Upper lobe of left lung (tissue), 6 donors: ENCODE data around the gene LIPG. TPM values are rescaled to one million over a fixed set of nuclear protein-coding genes. Genes with fewer than 3 reads are reported as not detected.
"Not testable (repeated sequence)": the region's sequence is repeated elsewhere in the genome, so short reads cannot be mapped to it uniquely, and the experiment has no call there.

Source experiments
- ATAC-seq, 2 donors: fragments of 200-7000 bp; cut with Tn5 transposase; one replicate each; pipeline ENCODE4 v1.9.1; 2022; ENCODE audit warnings: mild to moderate bottlenecking in 2 of 2, moderate library complexity in 2 of 2; ENCODE audit not compliant: low FRiP score in 2 of 2
- DNase-seq, 2 donors: peaks; one replicate each; pipeline ENCODE4 v3.0.0-alpha.2; 2019 to 2020
- H3K27ac ChIP-seq, 4 donors: fragments of 200-600 bp; sonication (generic); one replicate each; pipeline ENCODE4 v1.5.1; 2016 to 2019
- H3K27me3 ChIP-seq, 4 donors: fragments of 200-600 bp; sonication (generic); one replicate each; pipeline ENCODE4 v1.5.1; 2017 to 2019
- H3K36me3 ChIP-seq, 4 donors: fragments of 200-600 bp; sonication (generic); one replicate each; pipeline ENCODE4 v1.5.1; 2016 to 2019
- H3K4me1 ChIP-seq, 4 donors: fragments of 200-600 bp; sonication (generic); one replicate each; pipeline ENCODE4 v1.5.1; 2018 to 2019
- H3K4me3 ChIP-seq, 4 donors: fragments of 200-600 bp; sonication (generic); one replicate each; pipeline ENCODE4 v1.5.1; 2017 to 2019; ENCODE audit warnings: mild to moderate bottlenecking in 2 of 4, moderate library complexity in 1 of 4
- H3K9me3 ChIP-seq, 4 donors: fragments of 200-600 bp; sonication (generic); one replicate each; pipeline ENCODE4 v1.5.1; 2018 to 2019
- EP300 ChIP-seq, 4 donors: sonication (generic); formaldehyde crosslinking; IDR thresholded peaks; one replicate each; pipeline ENCODE4 v1.5.1; 2017; ENCODE audit warnings: antibody characterized with exemption in 4 of 4, control low read depth in 2 of 4
- POLR2A ChIP-seq, 4 donors: fragments of 450-650 bp; IDR thresholded peaks; one replicate each; pipeline ENCODE4 v1.5.1; 2016 to 2017; ENCODE audit warnings: antibody characterized with exemption in 4 of 4, mild to moderate bottlenecking in 2 of 4
- POLR2AphosphoS5 ChIP-seq, 2 donors: sonication (generic); formaldehyde crosslinking; IDR thresholded peaks; one replicate each; pipeline ENCODE4 v1.5.1; 2017; ENCODE audit warnings: antibody characterized with exemption in 2 of 2
- WGBS, 2 donors: methylation state at CpG; one replicate each; pipeline ENCODE4 v1.1.5; 2017 to 2018; 5-methylcytosine and 5-hydroxymethylcytosine counted together
- total RNA-seq, 6 donors: library from RNA; depleted of rRNA in 4 of 6; stranded (reverse); fragments of >200 nt in 4 of 6; gene quantifications; one replicate each; pipeline versions ENCODE4 v1.1.0 to v1.2.1, GENCODE V29; 2016 to 2021
- TF ChIP-seq, protein P1 (sequence below), 6 experiments: fragments of 450-650 bp in 4 of 6; fragments of 200-600 bp in 2 of 6; sonication (generic) in 2 of 6; IDR thresholded peaks; one replicate each; pipeline ENCODE4 v1.5.1; 2016 to 2019; ENCODE audit warnings: antibody characterized with exemption in 6 of 6
- donor health status: DM: no; HTN: no; CAD: no; lungs with moderate emphysema.
- donor health status: DM: no; HTN: yes; CAD: no; lungs with severe emphysema.

LIPG gene
- total RNA-seq, 6 donors from 2014 or later, result 1.9 to 12.2 (median 4.5) TPM

GRCh38 chr18:49517483-49517882 lies 44.4 kb upstream of the LIPG start:
- no peak for TF ChIP-seq EP300 (IDR thresholded peaks at IDR 0.05)
- TF ChIP-seq POLR2A (IDR thresholded peaks at IDR 0.05), result no peak
- TF ChIP-seq, protein P1, sequence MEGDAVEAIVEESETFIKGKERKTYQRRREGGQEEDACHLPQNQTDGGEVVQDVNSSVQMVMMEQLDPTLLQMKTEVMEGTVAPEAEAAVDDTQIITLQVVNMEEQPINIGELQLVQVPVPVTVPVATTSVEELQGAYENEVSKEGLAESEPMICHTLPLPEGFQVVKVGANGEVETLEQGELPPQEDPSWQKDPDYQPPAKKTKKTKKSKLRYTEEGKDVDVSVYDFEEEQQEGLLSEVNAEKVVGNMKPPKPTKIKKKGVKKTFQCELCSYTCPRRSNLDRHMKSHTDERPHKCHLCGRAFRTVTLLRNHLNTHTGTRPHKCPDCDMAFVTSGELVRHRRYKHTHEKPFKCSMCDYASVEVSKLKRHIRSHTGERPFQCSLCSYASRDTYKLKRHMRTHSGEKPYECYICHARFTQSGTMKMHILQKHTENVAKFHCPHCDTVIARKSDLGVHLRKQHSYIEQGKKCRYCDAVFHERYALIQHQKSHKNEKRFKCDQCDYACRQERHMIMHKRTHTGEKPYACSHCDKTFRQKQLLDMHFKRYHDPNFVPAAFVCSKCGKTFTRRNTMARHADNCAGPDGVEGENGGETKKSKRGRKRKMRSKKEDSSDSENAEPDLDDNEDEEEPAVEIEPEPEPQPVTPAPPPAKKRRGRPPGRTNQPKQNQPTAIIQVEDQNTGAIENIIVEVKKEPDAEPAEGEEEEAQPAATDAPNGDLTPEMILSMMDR (IDR thresholded peaks at IDR 0.05), result no peak
- no peak for TF ChIP-seq POLR2AphosphoS5 (IDR thresholded peaks at IDR 0.05)
- ATAC-seq (no peak), DNase-seq (no peak)
- Histone ChIP-seq H3K4me3 (no peak overlapping the region), H3K4me1 (no peaks in the 10 kb centered on the region), H3K36me3 (no peaks in the 10 kb centered on the region), H3K27me3 (no peaks in the 10 kb centered on the region), H3K9me3 (no peaks in the 10 kb centered on the region), H3K27ac (no peak overlapping the region)
- 87 to 97% methylated on average over 2 of the region's 2 CpGs for WGBS, 2 donors

- no peak overlapping the region for H3K4me3 ChIP-seq
- TF ChIP-seq POLR2A (IDR thresholded peaks at IDR 0.05) (no peak), EP300 (IDR thresholded peaks at IDR 0.05) (no peak), POLR2AphosphoS5 (IDR thresholded peaks at IDR 0.05) (no peak)
- TF ChIP-seq, protein P1 (IDR thresholded peaks at IDR 0.05), result no peak
- H3K27me3 ChIP-seq, result no peaks in the 10 kb centered on the region
- no peaks in the 10 kb centered on the region for H3K36me3 ChIP-seq
- WGBS, 2 donors, result 84 to 86% methylated on average over 8 to 10 of the region's 10 CpGs
- ATAC-seq (no peak), DNase-seq (no peak)
- no peaks in the 10 kb centered on the region for H3K4me1 ChIP-seq
- H3K27ac ChIP-seq, result no peak overlapping the region
- no peaks in the 10 kb centered on the region for H3K9me3 ChIP-seq
Observed at GRCh38 chr18:49519101-49519971, 42.5 kb upstream of the LIPG start.

GRCh38 chr18:49520661-49521145 lies 41.2 kb upstream of the LIPG start:
- no peak for ATAC-seq
- Histone ChIP-seq H3K27me3 (no peaks in the 10 kb centered on the region), H3K4me3 (no peak overlapping the region), H3K4me1 (no peaks in the 10 kb centered on the region), H3K36me3 (no peaks in the 10 kb centered on the region), H3K27ac (no peak overlapping the region), H3K9me3 (no peaks in the 10 kb centered on the region)
- TF ChIP-seq POLR2AphosphoS5 (IDR thresholded peaks at IDR 0.05), result no peak
- TF ChIP-seq, protein P1 (IDR thresholded peaks at IDR 0.05), result no peak
- TF ChIP-seq EP300 (IDR thresholded peaks at IDR 0.05), result no peak
- no peak for TF ChIP-seq POLR2A (IDR thresholded peaks at IDR 0.05)
- no peak for DNase-seq
- 87 to 90% methylated on average over 2 of the region's 2 CpGs for WGBS, 2 donors

DNA sequence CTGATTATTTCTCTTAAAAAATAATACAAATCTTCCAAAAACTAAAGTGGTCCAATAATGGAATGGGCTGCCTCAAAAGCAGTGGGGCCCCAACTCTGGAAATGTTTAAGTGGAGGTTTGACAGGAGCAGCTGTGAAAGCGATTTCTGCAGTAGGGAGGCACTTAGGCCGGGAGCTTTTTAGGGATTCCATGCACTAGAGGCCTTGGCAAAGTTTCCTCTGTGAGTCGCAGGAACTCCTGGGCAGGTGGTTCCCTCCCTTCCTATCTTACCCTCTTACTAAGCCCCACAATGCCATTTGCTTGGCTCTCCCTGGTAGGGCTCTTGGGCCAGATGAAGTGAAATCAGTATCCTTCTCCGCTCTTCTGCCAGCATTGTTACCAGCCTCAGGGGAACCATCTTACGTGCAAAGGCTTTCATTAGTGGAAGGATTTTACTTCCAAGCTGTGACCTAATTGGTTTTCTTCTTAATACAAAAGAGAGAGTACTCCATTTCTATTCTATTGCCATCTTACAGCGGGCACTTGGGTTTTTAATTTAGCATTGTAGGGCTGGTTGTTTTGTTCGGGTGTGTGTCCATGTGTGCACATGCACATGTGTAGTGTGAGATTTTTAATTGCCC lies 40.5 kb upstream of the LIPG start:
- 89 to 90% methylated on average over 7 of the region's 7 CpGs for WGBS, 2 donors
- Histone ChIP-seq H3K27me3 (no peaks in the 10 kb centered on the region), H3K9me3 (no peaks in the 10 kb centered on the region), H3K4me1 (no peaks in the 10 kb centered on the region), H3K27ac (no peak overlapping the region), H3K36me3 (no peaks in the 10 kb centered on the region), H3K4me3 (no peak overlapping the region)
- DNase-seq, result no peak
- no peak for ATAC-seq
- TF ChIP-seq, protein P1 (IDR thresholded peaks at IDR 0.05), result no peak
- TF ChIP-seq EP300 (IDR thresholded peaks at IDR 0.05), result no peak
- TF ChIP-seq POLR2A (IDR thresholded peaks at IDR 0.05), result no peak

DNA sequence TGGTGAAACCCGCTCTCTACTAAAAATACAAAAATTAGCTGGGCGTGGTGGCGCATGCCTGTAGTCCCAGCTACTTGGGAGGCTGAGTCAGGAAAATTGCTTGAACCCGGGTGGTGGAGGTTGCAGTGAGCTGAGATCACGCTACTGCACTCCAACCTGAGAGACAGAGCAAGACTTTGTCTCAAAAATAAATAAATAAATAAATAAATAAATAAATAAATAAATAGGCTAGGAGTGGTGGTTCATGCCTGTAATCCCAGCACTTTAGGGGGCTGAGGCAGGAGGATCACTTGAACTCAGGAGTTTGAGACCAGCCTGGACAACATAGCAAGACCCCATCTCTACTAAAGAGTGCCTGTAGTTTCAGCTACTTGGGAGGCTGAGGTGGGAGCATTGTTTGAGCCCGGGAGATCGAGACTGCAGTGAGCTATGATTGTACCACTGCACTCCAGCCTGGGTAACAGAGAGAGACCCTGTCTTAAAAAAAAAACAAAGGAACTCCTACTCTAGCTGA lies 38.2 kb upstream of the LIPG start:
- H3K4me3 ChIP-seq, DNase-seq, H3K36me3 ChIP-seq, H3K27me3 ChIP-seq, H3K4me1 ChIP-seq, ATAC-seq, H3K27ac ChIP-seq, H3K9me3 ChIP-seq: not testable (repeated sequence)
- WGBS, 2 donors, result 94 to 95% methylated on average over 7 of the region's 7 CpGs
